RPMI7951 (cell line): ENCODE measurements around the gene TM4SF5. TPM values are rescaled to one million over a fixed set of nuclear protein-coding genes. Genes with fewer than 3 reads are reported as not detected.

Experiments
- DNase-seq: peaks from one replicate; pipeline ENCODE4 v3.0.0-alpha.2; 2012; ENCODE audit warnings: low read depth
- total RNA-seq: library from RNA; depleted of rRNA; stranded (reverse); fragments of >200 nt; shearing (Covaris generic); gene quantifications from 2 replicates; pipeline ENCODE4 v1.2.3, GENCODE V29; 2014

The TM4SF5 gene
- total RNA-seq, 1 experiment from 2014 or later = not detected

DNA sequence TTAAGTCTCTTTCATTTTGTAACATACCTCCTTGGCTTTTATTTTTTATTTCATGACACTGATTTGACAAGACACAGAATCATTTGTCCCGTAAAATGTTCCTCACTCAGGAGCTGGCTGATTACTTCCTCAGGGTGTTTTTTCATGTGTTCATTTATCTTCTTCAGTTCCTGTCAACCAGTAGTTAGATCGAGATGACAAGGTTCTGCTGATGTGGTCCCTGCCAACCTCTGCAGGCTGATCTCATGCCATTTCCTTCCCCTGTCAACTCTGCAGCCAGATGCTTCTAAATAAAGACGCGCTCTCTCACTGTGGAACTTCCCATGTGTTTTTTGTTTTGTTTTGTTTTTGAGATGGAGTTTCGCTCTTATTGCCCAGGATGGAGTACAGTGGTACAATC, 23.8 kb upstream of the TM4SF5 start:
- DNase-seq = peak; percentile 14

DNA sequence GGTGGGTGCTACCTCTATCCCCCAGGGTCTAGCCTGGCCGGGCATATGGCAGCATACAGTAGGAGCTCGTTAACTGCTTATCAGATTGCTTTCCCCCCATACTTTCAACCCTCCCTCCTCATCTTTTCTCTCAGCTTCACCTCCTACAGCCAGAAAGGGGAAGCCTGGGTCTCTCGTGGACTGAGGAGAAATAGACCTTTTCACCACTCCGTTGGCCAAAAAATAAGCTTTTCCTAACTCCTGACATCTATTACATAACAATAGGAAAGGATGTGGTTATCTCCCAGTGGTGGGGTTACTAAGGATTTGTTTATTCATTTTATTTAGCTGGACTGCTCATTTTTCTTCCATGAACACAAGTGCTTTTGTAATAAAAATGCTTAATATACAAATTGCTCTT, 23.0 kb upstream of the TM4SF5 start:
- no peak for DNase-seq

DNA sequence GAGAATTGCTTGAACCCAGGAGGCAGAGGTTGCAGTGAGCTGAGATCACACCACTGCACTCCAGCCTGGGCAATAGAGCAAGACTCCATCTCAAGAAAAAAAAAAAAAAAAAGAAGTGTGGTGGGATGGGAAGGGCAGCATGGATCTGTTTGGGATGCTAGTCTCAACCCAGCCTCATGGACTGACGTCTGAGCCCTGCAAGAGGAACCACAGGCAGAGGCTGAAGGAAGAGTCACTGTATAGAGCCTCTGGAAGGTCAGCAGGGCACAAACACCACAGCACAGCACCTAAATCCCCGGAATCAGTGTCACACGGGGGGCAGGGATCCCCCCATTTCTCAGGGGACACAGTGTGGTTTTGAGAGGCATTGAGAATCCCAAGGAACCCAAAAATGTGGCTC, 21.1 kb upstream of the TM4SF5 start:
- DNase-seq = no peak

DNA sequence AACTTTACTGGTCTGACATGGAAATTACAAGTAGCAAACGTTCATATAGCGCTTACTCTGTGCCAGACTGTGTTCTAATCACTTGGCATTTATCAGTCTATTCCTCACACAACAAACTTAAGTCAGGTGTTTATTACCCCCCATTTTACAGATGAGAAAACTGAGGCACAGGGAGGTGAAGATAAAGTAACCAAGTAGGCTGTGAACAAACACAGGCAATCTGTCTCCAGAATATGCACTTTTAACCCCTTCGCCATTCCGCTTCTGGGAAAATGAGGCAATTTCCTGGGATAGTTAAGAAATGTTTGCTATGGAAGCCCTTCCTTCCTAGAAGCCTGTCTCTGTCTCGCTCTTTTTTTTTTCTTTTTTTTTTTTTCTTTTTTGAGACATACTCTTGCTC, 19.8 kb upstream of the TM4SF5 start:
- no peak for DNase-seq

DNA sequence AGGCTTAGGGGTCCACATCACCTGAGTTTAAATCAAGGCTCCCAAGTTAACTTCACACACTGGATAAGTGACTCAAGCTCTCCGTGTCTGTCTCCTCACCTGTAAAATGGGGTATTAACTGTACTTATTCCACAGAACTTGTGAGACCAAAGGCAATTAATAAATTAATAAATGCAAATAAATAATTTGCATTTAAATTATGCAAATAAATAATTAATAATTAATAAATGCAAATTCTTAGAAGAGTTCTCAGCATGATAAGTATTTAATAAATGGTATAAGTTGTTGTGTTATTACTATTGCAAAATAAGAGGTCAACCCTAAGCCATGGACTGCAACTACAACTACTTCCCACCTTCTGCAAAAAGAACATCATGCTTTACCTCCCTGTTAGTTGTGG, 18.3 kb upstream of the TM4SF5 start:
- DNase-seq = no peak

DNA sequence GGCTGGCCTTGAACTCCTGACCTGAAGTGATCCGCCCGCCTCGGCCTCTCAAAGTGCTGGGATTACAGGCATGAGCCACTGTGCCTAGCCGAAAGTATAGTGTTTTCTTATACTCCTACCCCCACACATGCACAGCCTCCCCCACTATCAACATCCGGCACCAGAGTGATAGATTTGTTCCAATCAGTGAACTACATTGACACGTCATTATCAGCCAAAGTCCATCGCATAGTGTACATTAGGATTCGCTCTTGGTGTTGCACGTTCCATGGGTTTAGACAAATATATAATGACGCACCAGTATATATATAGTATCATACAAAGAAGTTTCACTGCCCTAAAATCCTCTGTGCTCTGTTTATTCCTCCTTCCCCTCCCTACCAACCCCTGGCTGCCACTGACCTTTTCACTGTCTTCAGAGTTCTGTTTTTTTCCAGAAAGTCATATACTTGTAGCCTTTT, 11.9 kb upstream of the TM4SF5 start:
- no peak for DNase-seq

DNA sequence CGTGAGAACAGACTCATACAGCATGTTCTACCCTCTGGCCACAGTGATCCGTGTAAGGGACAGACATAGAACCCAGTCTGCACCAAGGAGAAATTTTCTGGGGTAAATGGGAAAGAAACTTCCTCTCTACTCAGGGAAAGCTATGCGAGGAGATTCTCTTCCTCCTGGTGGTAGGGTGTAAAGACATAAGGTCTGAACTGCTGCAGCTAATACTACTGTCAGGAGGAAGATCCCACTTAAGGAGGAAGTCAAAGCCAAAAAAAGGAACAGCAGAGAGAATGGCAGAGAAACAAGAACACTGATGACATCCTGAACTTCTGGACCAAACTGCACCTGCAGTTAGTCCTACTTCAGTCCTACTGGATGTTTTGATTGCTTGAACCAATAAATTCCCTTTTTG, 7.1 kb upstream of the TM4SF5 start:
- DNase-seq = no peak

DNA sequence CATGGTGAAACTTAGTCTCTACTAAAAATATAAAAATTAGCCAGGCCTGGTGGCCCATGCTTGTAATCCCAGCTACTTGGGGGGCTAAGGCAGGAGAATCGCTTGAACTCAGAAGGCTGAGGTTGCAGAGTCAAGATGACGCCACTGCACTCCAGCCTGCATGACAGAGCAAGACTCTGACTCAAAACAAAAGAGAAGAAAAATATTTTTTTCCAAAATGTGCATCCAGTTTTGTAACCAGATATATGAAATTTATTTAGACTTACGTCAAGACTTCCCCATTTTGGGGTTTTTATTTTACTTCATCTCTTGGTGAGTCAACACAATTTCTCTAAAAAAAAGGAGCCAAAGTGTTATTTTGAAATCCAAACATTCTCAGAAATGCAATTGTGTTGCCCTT, 5.5 kb upstream of the TM4SF5 start:
- no peak for DNase-seq

DNA sequence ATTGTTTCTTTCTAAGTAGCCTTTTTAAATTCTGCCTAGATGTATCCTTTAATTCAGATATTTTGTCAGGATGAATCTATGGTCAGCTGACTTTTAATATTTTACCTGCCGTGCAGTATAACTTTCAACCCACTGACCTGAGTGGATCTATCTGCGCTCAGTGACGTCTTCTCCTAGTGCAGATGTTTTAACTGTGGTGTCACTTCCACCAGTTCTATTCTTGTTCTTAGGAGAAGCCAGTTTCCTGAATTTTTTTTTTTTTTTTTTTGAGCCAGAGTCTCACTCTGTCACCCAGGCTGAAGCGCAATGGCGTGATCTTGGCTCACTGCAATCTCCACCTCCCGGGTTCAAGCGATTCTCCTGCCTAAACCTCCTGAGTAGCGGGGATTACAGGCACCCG, 5.0 kb upstream of the TM4SF5 start:
- DNase-seq = no peak

DNA sequence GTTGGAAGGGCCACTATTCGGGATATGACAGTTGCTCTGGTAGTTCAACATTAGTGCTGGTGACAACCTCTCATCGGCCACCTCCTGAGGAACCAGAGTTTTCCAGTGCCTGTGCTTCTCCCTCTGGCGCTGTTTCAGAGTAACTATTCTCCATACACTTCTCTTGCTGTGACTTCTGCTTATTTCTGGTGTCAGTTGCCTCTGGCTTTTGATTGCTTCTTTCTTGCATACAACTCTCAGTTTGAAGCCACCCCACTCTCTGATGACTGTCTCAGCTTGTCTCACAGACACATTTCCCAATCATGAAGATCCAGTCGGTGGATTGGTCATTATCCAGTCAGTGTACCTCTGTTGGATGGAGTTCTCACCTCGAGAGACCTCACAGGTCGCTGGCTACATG, 3.4 kb upstream of the TM4SF5 start:
- no peak for DNase-seq

DNA sequence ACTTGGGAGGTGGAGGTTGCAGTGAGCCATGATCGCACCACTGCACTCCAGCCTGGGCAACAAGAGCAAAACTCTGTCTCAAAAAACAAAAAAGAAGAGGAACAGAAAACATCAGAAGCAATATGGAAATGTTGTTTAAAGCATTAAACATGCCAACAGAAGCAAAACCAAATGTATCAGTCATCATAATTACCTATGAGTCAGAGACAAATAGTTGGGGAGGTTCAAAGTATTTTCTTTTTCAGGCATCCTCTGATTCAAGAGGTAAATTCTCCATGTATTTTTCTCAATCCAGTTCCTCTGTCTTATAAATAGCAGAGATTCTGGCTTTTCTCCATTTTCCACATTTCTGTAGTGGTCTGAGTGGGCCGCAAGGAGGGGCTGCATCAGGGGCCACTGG, 2.1 kb upstream of the TM4SF5 start:
- DNase-seq = peak; percentile 13

DNA sequence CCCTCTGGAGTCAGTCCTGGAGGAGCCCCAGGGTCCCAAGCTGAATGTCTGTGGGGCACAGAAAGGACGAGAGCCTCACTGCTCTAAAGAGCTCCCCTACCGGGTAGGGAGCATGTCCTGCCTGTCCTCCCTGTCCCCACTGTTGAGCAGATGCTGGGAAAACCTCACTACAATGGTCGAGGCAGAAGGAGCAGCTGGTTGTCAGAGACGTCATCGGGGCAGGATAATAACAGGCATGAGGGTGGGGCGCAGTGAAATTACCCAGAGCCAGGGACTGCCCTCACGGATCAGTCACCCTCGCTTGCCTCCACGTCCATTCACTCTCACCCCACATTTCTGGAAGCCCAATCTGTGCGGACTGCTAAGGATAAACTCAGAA, 538 bp downstream of the TM4SF5 start:
- DNase-seq = no peak

DNA sequence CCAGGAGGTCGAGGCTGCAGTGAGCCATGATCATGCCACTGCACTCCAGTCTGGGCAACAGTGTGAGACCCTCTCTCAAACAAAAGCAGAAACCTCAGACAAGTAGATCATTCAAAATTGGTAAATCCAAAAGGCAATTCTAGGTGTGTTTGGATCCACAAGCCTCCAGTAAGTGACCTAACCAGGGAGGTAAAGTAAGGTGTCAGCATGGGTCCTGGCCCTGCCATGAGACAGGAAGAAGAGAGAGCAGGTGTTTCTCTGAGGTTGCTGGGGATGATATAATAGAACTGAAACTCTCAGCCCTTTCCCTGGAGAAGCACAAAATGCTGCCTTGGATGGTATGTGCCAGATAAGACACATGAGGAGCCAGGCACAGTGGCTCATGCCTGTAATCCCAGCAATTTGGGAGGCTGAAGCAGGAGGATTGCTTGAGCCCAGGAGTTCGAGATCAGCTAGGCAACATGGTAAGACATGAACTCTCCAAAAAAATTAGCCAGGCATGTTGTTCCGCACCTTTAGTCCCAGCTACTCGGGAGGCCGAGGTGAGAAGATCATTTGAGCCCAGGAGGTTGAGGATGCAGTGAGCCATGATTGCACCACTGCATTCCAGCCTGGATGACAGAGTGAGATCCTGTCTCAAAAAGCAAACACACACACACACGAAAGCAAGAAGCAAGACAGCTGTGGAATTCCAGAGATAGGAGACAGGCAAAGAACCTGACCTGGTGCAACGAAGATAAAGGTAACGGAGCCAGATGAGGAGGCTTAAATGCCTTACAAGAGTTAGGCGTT, 6.5 kb downstream of the TM4SF5 start:
- DNase-seq = no peak

DNA sequence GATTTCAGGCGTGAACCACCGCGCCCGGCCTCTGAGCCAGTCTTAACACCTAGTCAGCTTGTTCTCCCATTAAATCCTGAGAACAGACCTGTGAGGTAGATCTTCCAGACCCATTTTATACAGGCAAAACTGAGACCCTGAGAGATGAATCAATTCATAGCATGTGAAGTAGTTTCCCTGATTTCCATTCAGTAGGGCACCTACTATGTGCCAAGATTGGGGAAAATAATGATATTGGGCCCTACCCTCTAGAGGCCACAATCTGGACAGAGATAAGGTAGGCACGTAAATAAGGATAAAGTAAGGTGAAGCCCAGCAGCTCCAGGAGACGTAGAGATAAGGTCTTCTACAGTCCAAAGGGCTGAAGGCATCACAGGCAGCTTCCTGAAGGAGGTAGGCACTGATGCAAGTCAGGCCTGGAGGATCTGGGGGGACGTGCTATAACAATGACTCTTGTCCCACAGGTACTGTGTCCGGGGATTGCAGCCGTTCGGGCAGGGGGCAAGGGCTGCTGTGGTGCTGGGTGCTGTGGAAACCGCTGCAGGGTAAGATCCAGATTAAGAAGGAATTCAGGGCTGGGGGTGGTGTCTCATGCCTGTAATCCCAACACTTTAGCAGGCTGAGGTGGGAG, 8.8 kb downstream of the TM4SF5 start:
- DNase-seq = no peak

DNA sequence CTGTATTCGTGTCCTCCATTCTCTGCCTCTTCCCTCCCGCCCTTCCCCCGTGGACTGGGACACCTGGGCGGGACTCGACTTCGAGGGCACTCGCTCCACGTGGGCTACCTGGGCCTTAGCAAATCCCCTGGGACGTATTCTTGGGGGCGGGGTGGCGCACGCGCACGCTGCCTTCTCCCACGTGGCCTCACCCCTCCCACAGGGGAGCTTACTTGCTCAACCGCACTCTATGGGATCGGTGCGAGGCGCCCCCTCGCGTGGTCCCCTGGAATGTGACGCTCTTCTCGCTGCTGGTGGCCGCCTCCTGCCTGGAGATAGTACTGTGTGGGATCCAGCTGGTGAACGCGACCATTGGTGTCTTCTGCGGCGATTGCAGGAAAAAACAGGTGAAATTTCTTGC, 11.0 kb downstream of the TM4SF5 start:
- no peak for DNase-seq

DNA sequence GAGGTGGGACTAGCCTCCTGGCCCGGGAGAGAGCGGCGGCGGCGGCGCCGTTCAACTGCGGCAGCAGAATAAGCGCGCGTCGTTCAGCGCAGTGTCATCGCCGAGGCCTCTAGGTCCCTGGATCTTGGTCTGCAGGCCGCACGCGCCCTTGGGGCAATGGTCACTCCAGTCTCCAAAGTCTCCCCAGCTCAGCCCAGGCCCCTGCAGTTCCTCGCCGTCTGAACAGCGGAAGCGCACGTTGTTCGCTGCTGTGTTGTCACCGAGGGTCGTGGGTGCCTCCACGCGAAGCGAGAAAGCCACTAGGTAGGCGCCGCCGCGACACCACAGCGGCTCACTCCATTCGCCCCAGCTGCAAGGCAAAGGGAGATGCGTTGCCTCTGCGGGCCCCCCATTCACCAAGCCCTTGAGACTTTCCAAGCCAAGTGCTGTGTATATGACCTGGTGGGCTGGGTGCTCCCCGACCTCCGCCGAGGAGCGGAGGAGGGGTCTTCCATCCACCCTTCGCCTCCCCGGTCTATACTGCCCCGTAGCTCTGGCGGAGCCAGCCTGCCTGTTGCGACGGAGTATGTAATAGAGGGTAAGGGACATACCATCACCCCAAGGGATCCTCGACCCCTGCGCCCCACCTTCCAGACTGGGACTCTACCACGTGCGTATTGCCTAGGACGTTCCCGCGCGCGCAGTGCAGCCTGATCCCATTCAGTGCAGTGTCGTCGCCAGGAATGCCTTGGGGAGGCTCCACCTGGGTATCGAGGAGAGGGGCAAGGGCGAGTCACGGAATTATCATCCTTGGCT, 13.8 kb downstream of the TM4SF5 start:
- DNase-seq = no peak

DNA sequence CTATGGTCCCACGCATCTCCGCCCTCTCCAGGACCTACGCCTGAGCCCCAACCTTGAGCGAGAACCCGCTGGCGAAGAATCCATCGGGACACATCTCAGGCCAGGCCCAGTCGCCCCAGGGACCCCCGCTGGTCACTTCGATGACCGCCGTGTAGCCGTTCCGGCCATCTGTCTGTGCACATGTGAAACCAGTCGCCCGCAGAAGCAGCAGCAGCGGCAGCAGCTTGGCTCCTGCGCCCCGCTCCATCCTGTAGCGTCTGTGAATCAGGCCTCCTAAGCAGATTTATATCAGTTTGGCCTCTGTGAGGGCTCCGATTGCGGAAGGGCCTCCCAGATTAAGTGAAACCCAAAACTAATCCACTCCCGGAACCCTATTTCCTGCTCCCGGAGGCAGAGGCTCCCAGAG, 14.4 kb downstream of the TM4SF5 start, which contains the start of gene VMO1:
Gene VMO1 (minus strand): TSS at position 259 of the 406 bp plus-strand sequence. CDS start 12 bp downstream, at position 247.
- peak; percentile 51 for DNase-seq

DNA sequence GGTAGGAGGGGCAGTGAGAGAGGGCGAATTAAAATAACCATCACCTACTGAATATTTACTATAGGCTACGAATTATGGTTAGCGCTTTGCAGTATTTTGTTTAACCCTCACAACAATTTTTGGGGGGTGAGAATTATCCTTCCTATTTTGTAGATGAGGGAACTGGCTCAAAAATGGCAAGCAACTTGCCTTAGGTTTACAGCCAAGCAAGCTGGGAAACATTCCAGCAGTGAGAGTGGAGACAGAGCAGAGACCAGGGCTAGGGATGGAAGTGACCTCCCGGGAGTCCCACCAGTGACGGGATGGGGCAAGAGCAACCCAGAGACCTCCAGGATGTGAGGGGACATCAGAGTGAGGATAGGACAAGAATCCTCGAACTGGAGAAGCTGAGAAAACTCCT, 14.8 kb downstream of the TM4SF5 start:
- DNase-seq = no peak

DNA sequence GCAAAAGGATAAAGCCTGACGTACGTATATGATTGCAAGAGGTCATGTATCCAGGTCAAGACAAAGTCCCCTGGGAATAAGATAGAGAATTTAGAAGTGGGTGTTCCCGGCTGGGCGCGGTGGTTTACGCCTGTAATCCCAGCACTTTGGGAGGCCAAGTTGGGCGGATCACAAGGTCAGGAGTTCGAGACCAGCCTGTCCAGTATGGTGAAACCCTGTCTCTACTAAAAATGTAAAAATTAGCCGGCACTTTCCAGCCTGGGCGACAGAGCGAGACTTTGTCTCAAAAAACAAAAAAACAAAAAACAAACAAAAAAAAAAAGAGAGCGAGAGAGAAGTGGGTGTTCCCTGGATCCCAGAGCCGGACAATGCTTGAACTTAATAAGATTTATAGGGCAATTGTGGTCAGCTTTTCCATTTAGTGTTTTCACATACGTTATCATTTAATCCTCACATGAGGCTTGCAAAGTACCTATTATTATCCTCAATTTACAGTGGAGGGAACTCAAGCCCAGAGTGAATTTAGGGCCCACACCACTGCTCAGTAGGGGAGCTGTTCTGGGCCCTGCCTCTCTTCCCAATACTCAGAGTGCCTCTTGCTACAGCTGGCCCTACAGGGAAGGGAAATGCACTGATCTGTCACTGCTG, 16.6 kb downstream of the TM4SF5 start:
- no peak for DNase-seq

DNA sequence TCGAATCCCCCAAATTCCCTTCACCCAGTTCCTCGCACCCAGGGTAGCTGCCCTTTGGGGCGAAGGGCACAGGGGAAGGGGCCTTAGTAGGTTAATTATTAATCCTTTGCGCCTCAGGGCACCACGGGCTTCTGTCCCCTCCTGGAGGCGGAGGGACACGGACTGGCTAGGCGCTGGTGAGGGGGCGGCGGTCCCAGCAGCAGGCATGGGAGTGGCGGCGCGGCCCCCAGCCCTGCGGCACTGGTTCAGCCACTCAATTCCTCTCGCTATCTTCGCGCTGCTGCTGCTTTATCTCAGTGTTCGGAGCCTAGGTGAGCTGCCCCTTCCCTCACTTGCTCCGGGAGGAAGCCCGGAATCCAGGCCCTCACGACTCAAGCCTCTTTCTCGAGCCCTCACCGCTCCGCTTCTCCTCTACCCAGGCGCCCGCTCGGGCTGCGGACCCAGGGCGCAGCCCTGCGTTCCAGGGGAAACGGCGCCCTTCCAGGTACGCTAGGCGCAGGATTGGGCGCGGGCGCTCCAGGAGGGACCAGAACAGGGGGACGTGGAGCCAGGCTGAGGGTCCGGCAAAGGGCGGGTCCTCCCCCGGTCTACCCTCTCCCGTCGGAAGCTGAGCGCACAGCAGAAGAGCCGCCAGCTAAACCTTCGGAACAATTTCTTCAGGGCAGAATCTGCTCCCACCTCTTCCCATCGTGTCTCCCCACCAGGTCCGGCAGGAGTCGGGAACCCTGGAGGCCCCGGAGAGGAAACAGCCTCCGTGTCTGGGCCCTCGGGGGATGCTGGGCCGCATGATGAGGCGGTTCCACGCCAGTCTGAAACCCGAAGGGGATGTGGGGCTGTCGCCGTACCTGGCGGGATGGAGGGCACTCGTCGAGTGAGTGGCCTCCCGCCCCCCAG, 17.4 kb downstream of the TM4SF5 start, which contains the start of gene GLTPD2:
Gene GLTPD2 (plus strand): TSS at position 158 of the 894 bp plus-strand sequence. CDS start 48 bp downstream, at position 206.
- DNase-seq = no peak

DNA sequence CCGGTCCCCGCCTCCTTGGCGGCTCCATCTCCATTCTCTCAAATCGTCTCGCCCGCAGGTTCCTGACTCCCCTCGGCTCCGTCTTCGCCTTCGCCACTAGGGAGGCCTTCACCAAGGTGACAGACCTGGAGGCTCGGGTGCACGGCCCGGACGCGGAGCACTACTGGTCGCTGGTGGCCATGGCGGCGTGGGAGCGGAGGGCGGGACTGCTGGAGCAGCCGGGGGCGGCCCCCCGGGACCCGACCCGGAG, 17.9 kb downstream of the TM4SF5 start:
- DNase-seq = no peak
